H54 (cell line): ENCODE measurements around the gene ULBP1.
A peak's percentile ranks its signal among the peaks of the same experiment; 100 is the strongest.
"Not testable (repeated sequence)": the region's sequence is repeated elsewhere in the genome, so short reads cannot be mapped to it uniquely, and the experiment has no call there.

Experiments
- DNase-seq: peaks from one replicate; pipeline ENCODE4 v3.0.0; 2011; ENCODE audit warnings: low spot score, mixed read lengths; ENCODE audit not compliant: insufficient read length
- FAIRE-seq: peaks from 3 replicates; lab custom pipeline; 2011; peaks lifted over from hg19 to GRCh38; lab: Jason Lieb, UNC
- POLR2A ChIP-seq: IDR thresholded peaks from 2 replicates; pipeline ENCODE4 v1.6.1; 2011; ENCODE audit warnings: low read depth, mild to moderate bottlenecking, low read length

ULBP1 gene

DNA sequence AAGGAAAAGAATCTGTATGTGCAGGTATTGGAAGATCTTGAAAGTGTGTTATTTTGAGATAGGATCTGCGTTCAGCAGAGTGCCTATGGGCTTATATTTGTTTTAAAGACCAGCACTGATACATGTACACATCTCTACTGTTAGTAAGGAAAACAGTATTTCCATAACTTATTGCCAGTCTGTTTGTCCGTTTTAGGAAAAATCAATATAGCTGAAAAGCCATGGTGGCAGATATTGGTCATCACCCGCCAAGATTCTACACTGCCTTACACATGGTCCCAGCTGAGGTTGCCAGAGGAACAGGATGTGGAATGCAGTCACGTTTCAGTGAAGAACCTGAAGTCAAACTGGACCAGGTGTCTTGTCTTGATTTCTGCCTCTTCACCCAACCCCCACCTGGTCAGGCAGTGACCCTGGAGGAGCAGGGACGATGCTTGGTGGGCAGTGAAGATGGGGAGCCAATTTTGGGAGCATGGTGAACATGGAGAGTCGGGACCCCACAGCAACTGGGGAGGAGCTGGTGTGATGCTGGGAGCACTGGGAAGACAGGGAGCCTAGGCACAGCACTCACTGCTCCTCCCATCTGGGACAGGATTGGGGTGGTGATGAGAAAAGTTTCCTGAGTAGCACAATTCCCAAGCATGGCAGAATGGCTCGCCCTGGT is 8.0 kb upstream of the ULBP1 start:
- not testable (repeated sequence) for DNase-seq, FAIRE-seq

DNA sequence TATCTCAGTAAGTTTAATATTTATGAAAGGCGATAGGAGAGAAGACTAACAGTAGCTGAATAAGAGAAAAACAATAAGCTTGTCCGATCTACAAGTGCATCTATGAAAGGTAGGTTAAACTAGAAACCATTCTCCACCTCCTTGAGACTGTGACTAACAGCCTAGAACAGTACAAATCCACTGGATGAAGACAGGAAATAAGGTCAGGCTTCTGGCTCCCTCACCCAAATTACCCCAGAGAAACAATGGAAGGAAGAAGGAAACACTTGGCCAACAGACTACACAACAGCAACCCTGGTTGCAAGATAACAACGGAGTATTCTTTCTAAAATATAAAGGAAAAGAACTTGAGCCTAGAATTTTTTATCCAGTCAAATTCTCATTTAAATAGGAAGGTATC is 5.6 kb upstream of the ULBP1 start:
- not testable (repeated sequence) for FAIRE-seq

DNA sequence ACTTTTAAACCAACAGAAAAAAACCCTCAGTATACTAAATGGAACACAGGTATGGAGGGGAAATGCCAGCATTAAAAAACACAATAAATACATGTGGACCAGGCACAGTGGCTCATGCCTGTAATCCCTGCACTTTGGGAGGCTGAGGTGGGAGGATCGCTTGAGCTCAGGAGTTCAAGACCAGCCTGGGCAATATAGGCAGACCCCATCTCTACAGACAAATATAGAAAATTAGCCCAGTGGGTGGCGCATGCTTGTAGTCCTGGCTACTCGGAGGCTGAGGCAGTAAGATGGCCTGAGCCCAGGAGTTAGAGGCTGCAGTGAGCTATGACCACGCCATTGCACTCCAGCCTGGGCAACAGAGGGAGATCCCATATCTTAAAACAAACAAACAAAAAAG is 3.9 kb upstream of the ULBP1 start:
- FAIRE-seq, result not testable (repeated sequence)

More for the DNA sequence above, 5.6 kb upstream of the ULBP1 start:
- DNase-seq, result not testable (repeated sequence)

DNA sequence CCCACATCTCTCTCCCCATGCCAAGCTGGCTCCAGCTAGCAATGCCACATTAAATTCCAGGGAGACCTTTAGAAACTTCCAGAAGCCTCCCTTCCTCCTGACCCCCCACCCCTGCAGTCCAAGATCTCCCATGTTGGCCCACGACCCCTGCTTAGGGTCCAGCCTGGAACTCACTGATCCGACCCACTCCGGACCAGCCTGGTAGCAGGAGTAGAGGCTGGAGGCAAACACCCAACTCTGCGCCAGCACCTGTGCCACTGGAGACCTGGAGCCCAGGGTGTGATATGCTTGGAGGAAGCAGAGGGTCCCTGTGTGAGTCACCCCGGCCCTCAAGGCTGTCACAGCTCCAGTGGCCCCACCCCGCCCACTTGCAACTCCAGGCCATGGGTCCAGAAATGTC is 3.3 kb upstream of the ULBP1 start:
- TF ChIP-seq POLR2A, result no peak
- no peak for FAIRE-seq
- no peak for DNase-seq

More for the DNA sequence above, 3.9 kb upstream of the ULBP1 start:
- DNase-seq, result not testable (repeated sequence)

GRCh38 chr6:149961728-149962425 is 1.9 kb upstream of the ULBP1 start:
- no peak for FAIRE-seq
- DNase-seq, result no peak
- no peak for TF ChIP-seq POLR2A

DNA sequence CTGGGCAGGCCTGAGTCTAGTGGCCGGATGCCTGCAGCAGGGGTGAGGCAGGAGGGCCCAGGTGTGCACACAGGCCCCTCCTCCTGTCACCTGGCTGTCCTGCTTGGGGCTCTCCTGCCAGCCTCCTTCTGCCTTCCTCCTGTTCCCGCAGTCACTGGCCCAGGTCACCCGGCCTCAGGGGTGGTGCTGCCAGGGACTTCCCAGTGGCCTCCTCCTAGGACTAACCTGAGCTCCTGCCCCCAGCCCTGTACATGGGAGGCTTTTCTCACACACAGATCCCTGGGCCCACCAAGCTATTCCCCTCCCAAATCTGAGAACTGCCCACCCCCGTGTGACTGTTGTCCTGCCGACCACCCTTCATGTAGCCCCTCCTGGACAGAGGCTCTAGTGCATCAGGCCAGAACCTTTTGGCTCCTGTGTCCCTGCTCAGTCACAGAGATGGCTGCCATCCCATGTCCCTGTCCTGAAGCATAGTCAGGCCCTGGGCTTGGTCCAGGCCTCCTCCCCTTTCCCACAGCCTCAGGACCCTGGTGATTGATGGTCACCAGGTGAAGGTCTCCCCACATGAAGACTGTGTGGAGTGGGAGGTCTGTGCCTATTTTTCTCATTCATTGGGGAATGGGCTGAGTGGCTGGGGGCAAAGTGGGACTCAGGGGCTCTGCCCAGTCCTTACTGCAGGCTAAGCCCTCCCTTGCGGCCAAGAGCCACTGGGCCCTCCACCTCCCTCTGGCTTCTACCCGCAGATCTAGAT is 1.1 kb upstream of the ULBP1 start:
- FAIRE-seq (no peak), DNase-seq (no peak)
- TF ChIP-seq POLR2A, result no peak

DNA sequence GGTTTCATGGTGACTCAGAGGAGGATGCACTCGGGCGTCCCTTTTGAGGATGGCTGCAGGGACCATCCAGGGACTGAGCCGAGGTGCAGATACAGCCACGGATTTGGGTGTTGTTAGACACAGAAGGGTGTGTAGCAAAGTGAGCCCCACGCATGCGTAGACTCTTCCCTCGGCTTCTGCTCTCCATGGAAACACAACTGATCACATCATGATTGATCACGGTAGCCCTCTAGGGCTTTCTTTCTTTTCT is 606 bp upstream of the ULBP1 start:
- peak; percentile 74 for DNase-seq
- no peak for TF ChIP-seq POLR2A
- no peak for FAIRE-seq

DNA sequence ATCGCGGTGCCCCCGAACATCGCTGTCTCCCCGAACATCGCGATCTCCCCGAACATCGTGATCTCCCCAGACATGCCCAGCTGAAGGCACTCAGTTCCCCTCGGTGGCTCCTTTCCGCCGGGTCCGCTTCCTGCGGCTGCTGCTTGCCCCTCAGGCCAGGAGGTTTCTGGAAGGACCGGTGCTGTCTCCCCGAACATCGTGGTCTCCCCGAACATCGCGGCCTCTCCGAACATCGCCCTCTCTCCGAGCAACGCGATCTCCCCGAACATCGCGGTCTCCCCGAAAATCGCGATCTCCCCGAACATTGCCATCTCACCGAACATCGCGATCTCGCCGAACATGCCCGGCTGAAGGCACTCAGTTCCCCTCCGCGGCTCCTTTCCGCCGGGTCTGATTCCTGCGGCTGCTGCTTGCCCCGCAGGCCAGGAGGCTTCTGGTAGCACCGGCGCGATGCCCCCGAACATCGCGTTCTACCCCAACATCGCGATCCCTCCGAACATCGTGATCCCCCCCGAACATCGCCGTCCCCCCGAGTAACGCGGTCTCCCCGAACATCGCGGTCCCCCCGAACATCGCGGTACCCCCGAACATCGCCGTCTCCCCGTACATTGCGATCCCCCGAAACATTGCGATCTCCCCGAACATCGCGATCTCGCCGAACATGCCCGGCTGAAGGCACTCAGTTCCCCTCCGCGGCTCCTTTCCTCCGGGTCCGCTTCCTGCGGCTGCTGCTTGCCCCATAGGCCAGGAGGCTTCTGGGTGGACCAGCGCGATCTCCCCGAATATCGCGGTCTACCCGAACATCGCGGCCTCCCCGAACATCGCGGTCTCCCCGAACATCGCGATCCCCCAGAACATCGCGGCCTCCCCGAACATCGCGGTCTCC is 808 bp downstream of the ULBP1 start:
- no peak for TF ChIP-seq POLR2A
- FAIRE-seq (no peak), DNase-seq (no peak)

DNA sequence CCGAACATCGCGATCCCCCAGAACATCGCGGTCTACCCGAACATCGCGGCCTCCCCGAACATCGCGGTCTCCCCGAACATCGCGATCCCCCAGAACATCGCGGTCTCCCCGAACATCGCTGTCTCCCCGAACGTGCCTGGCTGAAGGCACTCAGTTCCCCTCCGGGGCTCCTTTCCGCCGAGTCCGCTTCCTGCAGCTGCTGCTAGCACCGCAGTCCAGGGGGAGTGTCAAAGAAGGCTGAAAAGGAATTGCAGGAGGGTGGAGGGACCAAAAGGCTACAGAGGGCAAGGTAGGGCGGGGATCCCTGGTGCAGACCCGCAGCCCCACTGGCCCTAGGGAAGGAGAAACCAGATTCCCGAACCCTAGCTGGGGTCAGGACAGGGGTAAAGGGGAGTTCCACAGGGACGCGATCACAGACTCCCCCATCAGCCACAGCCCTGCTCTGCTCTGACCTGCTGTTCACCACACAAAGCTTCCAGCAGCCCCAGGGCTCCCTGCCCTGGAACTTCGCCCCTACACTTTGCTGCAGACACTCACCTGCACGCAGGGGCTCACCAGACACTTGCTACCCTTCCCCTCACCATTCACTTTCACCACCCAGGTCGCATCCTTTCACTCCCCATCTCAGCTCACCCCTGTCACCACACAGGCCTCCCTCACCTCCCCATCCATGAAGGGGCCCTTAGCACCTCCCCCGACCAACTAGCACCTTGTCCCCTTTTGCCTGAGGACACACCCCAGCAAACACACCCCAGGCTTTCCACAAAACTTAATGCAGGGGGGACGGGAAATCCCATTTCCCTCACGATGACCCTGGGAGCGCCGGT is 1.7 kb downstream of the ULBP1 start:
- FAIRE-seq, result no peak
- no peak for DNase-seq
- no peak for TF ChIP-seq POLR2A

DNA sequence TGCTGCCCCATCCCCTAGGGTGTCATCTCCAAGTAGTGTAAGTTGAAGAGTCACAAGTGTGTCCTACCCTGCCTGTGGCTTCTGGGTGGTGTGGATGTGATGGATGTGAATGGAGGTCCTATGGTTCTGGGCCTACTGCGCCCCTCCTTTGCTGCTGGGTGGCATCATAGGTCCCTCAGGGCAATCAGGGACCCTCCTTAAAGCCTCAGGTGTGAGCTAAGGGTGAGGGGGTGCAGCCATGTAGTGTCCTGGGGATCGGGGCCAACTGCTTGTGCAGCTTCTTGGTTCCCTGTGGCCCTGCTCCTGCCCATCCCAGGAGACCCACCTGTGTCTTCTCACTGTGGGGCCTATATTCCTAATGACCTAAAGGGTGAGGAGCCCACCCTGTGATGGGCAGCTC is 2.6 kb downstream of the ULBP1 start:
- DNase-seq, FAIRE-seq: not testable (repeated sequence)

DNA sequence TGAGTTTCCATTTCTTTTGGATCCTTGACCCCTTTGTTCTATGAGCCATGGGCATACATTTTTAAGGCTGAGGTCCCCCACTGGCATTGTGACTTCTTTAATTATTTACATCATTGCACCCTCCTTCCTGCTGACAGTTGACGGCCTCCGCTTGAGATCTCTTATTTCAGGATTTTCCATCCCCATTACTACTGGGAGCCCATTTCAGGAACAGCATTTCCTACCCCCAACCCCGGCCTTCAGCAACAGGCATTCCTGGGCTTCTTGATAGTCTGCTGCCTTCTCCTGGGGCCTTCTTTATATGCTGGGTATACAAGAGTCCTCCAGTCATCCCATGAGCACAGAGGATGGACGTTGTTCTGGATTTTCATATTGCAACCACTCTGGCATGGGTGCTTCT is 3.8 kb downstream of the ULBP1 start:
- FAIRE-seq, result no peak
- no peak for TF ChIP-seq POLR2A

DNA sequence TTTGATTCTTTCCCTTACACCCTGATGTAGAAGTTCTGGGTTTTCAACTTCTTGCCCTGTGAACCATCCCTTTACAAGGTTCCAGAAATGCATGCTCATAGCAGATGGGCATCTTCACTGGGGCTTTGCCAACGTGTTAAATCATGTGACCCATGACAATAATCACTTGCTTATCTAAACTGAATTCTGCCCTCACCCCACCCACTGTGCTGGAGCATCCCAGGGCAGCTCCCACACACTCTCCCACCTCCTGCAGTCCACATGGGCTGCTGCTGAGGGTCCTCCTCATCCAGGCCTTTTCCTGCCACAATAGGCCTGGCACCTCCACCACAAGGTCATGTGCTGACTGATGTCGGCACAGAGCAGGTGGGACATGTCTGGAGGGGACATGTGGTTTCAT is 4.3 kb downstream of the ULBP1 start:
- not testable (repeated sequence) for FAIRE-seq, DNase-seq

More for the DNA sequence above, 3.8 kb downstream of the ULBP1 start:
- no peak for DNase-seq

DNA sequence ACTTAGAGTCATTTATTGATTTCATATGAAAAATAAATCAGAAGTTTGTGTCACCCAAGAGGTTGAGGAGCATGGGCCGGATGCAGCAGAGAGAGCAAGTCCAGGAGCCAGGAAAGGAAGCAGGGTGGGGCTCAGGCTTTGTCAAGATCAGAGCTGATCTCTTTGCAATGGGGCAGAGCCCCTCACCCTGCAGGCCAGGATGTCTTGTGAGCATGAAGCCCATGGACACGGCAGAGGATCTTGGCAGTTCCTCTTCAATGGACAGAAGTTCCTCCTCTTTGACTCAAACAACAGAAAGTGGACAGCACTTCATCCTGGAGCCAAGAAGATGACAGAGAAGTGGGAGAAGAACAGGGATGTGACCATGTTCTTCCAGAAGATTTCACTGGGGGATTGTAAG is 5.2 kb downstream of the ULBP1 start:
- not testable (repeated sequence) for FAIRE-seq, DNase-seq
